ENCODE results near the gene DPYD. TPM values are rescaled to one million over a fixed set of nuclear protein-coding genes. Genes with fewer than 3 reads are reported as not detected.

Gene DPYD
- polyA plus RNA-seq, 3 donors = 4.2 to 23.5 (median 17.1) TPM

DNA sequence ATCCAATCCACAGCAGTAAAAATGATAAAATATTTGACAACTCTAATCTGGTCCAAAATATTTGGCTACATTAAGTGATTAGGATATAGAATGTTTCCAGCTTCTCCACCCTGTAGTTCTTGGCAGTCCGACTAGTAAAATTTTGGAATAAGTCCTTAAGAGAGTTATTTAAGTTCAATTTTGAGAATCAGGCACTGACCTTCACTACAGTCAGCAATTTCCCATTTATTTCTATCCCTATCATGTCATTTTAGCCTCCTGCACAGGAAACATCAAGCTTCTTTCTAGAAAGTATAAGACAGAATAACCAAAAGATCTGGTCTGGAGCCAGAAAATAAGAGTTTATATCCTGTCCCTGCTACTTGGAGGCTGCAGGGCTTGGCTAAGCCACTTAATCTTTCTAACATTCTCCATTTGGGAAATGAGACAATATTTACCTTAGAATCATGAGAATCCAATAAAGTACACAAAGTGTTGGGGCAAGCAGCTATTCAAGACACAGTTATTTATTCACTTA lies 162.2 kb downstream of the DPYD start:
- no peak overlapping the region for H3K27ac ChIP-seq (ENCODE audit: low read depth, low read length)

DNA sequence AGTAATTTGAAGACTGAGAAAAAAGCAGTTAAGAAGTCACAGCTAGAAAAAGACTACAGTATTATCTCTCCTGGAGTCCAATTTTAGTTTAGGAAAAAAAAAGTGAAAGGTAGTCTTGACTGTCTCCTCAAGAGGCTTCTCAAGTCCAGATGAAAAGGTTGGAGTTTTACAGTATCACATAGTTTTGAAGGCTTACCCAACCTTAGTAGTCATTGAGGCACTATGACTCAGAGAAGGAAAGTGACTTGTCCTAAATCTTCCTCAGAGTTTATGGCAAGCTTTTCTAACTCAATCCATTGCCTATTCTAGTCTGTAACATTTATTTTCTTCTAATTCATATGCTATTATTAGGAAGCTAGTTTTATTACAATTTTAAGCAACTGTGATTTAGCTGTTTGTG lies 174.9 kb downstream of the DPYD start:
- no peak overlapping the region for H3K27ac ChIP-seq (ENCODE audit: low read depth, low read length)

More for the DNA sequence above, 162.2 kb downstream of the DPYD start:
- WGBS, 3 donors = 17 to 56% (median 39%) methylated on average over 1 of the region's 1 CpG

DNA sequence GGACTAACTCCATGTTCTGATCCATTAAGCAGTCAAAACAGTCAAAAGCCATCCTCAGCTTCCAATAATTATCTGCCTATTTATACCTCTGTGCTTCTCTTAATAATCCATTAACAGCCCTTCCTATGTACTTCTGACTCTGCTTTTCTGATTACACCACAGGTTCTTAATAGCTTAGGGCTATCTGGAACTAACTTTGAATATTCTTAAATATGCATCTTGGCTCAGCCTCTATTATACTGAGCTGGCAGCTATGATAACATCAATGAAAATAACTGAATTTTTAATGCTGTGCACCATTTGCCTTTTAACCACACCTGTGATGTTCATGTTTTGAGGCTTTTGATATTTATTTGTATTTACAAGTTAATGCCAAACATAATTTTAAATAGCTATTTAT lies 175.9 kb downstream of the DPYD start:
- H3K27ac ChIP-seq (ENCODE audit: low read depth, low read length) = no peak overlapping the region

DNA sequence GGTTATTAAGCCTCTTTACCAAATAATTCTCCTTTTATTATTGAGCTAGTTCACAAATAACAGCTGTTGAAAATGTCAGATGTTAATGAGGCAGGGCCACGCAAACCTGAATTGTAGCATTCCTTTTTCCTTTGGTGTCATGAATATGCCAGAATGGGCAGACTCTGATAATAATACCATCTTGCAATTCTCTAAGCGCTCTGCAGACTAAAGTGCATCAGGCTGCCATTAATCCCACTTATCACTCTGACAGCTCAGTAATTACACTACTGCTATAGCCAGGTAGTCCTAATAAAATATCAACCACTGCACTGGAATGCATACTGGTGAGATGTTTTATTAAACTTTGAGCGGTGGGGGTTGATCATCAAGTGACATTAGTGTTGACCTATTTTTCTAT lies 177.7 kb downstream of the DPYD start:
- WGBS, 3 donors = 70 to 98% (median 96%) methylated on average over 3 of the region's 3 CpGs
- no peak overlapping the region for H3K27ac ChIP-seq (ENCODE audit: low read depth, low read length)

DNA sequence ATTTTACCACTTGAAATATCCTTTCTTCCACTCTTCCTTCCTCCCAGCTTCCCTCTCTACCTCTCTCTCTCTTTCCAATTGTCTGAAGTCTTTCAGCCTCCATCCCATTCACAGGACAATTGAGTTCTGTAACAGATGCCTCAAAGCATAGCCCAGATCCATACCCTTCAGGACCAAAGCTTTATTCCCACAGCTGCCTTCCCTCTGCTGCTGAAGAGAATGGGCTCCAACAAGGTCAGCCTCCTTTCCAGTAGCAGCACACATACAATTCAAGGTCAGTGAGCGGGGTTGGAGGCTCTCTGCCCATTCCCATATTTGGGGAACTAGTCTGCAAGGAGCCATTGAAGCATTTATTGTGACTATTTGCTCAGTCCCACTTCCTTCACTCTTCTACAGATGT lies 179.9 kb downstream of the DPYD start:
- no peak overlapping the region for H3K27ac ChIP-seq (ENCODE audit: low read depth, low read length)
- 88 to 100% (median 96%) methylated on average over 1 of the region's 1 CpG for WGBS, 3 donors

DNA sequence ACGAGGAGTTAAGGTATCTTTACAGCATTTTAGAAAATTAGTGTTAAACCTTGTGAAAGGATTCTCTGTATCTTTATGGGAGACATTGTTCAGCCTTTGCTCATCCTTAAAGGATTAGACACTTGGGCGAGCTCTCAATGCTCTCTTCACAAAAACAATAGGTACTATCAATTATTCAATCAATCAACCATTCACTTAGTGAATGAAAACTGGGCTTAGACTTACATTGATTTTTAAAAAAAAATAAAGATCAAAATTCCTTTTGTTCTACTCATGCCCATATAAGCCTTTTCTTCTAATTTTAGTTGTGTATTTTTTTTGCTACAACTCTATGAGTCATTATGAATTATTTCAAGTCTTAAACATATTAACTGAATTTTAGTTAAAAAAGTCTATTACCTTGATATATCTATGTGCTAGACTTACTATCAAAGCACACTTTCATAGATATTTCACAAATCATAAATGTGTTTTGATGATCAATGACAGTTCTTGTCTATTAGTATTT lies 181.2 kb downstream of the DPYD start:
- H3K27ac ChIP-seq (ENCODE audit: low read depth, low read length) = no peak overlapping the region
- 95 to 98% (median 96%) methylated on average over 2 of the region's 2 CpGs for WGBS, 3 donors

DNA sequence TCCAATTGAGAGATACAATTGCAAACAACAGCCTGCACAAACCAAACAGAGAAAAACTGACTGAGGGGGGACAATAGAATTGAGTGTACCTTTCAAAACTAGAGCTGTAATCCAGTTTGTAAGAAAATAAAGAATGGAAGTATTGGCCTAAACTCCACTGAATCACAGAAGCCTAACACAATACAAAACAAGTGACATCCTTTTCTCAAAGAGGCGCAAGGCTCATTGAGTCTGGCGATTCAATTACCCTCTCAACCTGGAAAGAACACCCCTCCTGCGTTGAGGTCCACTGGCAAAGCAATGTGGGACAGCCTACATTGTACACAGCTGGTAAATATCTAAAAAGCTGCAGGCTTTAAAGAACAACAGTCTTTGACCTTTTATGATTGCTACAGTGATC lies 182.6 kb downstream of the DPYD start:
- no peak overlapping the region for H3K27ac ChIP-seq (ENCODE audit: low read depth, low read length)
- WGBS, 3 donors = 89 to 93% (median 92%) methylated on average over 3 of the region's 3 CpGs

DNA sequence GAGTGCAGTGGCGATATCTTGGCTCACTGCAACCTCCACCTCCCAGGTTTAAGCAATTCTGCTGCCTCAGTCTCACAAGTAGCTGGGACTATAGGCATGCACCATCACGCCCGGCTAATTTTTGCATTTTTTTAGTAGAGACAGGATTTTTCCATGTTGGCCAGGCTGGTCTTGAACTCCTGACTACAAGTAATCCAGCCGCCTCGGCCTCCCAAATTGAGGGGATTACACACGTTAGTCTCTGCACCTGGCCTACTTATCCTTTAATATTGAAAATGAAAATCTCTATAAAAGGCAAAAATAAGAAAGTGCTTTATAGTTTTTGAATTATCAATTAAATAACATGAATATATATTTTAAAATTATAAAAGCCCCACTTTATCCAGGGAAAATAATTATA lies 190.6 kb downstream of the DPYD start:
- H3K27ac ChIP-seq (ENCODE audit: low read depth, low read length) = no peak overlapping the region
- 92 to 98% (median 97%) methylated on average over 6 of the region's 6 CpGs for WGBS, 3 donors

DNA sequence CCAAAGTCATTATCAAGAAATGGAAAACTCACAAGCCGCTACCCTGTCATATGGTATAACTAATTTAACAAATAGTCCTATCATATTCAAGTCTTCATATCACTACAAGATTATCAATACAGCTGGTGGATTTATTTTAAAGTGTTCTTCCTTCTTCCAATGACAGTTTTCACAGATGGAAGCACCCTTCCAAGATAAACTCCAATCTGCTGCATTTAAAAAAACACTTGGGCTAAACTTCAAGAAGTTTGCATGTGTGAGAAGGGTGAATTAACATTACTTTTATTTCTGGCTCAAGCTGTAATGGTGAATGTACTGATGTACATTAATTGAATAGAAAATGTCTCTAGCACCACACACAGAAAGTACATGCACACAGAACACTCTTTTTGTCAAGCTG lies 192.4 kb downstream of the DPYD start:
- H3K27ac ChIP-seq (ENCODE audit: low read depth, low read length) = no peak overlapping the region
- WGBS, 3 donors = 94 to 100% (median 100%) methylated on average over 1 of the region's 1 CpG

DNA sequence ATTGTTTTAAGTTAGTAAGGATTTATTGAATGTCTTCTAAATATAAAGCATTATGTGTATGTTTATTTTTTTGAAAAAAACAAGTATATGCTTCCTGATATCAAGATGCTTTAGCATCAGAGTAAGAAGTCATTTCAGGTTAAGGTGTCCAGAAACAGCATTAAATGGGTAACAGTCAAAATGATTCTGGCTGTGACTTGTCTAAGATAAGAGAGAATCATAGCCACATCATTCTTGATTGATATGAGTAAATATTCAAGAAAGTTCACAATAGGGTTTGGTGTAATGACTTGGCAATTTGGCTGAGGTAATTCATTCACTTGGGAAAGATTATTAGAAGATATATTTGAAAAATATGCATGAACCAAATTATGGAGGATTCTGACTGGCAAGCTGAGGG lies 193.8 kb downstream of the DPYD start:
- H3K27ac ChIP-seq (ENCODE audit: low read depth, low read length) = no peak overlapping the region

DNA sequence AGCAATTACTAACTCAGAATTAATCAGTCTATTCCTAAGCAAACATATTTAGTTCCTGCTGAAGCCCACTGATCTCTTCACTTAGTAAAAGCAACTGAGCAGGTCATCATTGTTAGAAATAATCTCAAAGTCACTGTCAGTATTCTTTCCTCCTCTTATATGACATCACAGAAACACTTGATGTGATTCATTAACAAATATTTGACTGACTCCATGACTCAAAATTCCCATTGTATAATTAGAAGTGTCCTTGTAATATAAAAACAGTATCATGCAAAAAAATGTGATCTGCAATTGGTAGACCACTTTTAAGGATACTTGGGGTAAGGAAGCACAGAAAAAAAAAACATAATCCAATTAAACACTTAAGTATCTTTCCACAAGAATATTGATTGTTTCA lies 194.4 kb downstream of the DPYD start:
- H3K27ac ChIP-seq (ENCODE audit: low read depth, low read length) = no peak overlapping the region

DNA sequence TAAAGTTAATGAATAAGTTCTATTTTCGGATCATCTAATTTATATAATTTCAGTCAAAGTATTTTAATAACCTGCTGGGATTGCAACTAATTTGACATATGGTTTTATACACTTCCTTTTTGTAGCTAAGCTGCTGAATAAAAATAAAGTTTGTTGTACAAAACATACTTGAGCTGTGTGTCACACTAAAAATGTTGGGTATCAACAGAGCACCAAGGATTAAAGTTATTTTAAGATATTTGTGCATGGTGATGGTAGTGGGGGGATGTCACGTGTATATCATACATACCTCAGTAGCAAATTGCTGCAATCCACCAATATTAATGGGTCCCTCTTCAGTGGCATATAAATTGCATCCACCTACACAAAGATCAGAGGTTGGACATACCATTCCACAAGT lies 199.6 kb downstream of the DPYD start:
- H3K27ac ChIP-seq (ENCODE audit: low read depth, low read length) = no peak overlapping the region
- 90 to 98% (median 91%) methylated on average over 2 of the region's 2 CpGs for WGBS, 3 donors

DNA sequence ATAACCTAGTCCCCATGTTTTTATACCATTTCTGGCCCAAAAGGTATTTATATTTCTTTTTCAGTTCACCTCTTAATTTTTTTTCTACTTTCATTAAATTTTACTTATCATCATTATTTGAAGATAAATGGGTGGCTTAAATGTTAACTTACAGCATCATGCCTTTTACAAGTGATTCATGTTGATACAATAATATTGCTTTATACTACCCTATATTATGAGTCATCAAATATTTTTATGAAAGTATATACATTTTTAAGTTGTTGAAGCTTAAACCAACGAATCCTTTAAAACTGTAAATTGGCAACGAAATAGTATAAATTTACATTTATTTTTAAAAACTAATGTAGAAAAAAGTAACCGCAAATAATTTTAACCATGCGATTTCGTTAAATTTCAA lies 207.9 kb downstream of the DPYD start:
- no peak overlapping the region for H3K27ac ChIP-seq (ENCODE audit: low read depth, low read length)
- WGBS, 3 donors = 91 to 95% (median 94%) methylated on average over 5 of the region's 5 CpGs

DNA sequence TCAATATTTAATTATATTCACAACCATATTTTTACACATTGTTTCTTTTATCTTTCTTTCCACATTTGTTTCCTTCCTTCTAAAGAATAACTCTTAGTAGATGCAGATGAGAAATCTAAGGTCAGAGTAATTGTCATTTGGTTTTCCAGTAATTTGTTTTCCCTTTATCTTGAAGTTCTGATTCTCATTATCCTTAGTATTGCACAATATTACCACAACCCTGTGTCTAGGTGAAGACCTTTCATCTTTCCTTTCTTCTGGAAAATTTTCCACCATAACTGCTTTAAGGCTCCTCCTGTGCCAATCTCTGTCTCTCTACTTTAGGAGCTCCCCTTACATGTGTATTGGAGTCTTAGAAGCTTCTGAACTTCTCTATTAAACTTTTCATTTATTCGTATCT lies 209.0 kb downstream of the DPYD start:
- WGBS, 3 donors = 91 to 99% (median 96%) methylated on average over 1 of the region's 1 CpG
- H3K27ac ChIP-seq (ENCODE audit: low read depth, low read length) = no peak overlapping the region

DNA sequence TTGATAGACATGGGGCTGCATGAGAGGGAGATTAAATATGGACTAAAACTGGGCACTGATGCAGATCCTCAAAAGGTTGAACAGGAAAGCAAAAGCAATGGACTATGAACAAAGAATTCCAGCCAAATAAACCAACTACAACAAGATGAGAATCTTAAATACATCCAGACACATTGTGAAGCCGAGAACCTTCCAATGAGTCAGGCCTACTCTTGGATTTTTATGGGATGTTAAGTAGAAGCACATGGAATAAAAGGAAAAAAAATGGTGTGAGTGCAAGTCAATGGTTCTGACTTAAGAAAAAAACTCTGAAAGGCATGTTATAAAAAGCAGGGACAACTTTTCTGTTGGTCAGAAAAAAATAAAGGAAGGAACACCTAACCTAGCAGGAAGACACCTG lies 227.2 kb downstream of the DPYD start:
- no peak overlapping the region for H3K27ac ChIP-seq (ENCODE audit: low read depth, low read length)
- 92 to 100% (median 97%) methylated on average over 1 of the region's 1 CpG for WGBS, 3 donors

DNA sequence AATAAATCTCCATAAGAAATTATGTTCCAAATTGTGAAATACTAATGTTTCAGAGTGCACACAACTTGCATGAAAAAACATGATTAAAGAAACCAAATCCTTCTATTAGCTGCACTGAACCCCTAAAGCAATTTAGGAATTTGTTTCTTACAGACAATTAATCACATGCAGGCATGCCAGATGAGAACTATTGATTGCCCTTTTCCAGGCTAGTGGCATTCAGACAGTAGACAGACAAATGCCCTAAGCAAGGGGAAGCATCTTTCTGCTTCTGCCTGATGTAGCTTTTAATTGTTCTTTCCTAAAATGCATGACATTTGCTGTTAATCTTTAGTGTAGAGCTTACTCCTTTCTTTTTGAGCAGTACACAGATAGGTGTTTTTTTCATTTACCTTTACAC lies 229.5 kb downstream of the DPYD start:
- no peak overlapping the region for H3K27ac ChIP-seq (ENCODE audit: low read depth, low read length)

DNA sequence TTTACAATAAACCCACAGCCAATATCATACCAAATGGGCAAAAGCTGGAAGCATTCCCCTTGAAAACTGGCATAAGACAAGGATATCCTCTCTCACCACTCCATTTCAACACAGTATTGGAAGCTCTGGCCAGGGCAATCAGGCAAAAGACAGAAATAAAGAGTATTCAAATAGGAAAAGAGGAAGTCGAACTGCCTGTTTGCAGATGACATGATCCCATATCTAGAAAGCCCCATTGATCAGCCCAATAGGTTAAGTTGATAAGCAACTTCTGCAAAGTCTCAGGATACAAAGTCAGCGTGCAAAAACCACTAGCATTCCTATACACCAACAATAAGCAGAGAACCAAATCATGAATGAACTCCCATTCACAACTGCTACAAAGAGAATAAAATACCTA lies 235.5 kb downstream of the DPYD start:
- H3K27ac ChIP-seq (ENCODE audit: low read depth, low read length) = no peak overlapping the region
- 77 to 94% (median 91%) methylated on average over 2 of the region's 2 CpGs for WGBS, 3 donors

DNA sequence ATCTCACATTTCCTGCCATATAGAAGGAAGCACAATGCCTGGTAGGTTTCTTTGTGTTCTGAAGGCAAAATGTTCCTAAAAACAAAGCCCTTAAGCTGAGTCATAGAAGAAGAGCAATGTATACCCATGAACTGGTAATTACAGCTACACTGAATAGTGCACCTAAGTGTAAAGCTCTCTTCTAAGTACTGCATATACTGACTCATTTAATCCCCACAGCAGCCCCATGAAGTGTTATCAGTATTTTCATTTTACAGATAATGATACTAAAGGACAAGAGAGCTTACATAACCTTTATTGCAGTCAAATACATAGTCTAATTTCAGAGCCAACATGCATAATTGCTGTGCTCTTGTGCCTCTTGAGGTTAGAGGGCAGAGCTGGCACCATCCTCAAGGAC lies 239.9 kb downstream of the DPYD start:
- H3K27ac ChIP-seq (ENCODE audit: low read depth, low read length) = no peak overlapping the region

DNA sequence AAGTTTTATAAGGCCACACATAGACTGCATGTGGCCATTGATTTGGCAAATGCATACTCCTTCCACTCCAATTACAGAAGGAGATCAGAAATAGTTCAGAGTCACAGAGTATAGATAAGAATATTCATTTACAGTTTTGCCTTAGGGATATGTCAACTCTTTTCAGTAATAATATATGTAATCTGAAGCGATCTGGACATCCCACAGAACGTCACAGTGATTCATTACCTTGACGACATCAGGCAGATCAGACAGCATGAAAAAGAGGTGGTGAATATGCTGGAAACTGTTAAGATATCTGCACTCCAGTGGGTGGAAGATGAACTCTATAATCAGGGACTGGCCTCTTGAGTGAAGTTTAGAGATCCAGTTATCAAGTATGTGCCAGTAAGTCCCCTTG lies 240.4 kb downstream of the DPYD start:
- no peak overlapping the region for H3K27ac ChIP-seq (ENCODE audit: low read depth, low read length)
- WGBS, 3 donors = 81 to 87% (median 83%) methylated on average over 3 of the region's 3 CpGs

DNA sequence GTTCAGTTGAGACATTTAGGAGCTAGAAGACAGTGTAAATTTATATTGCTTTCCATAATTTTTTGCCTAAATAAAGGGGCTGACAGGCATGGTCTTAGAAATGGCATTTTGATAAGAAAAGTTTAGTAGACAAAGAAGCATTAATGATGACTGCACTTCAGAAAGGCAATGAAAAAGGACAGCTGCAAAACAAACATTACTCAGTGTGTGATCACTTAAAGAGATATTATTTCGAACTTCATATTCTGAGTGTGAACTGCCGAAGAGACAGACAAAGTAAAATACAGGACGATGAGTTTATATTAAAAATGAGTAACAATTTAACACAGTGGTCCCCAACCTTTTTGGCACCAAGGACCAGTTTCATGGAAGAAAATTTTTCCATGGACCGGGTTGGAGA lies 243.1 kb downstream of the DPYD start:
- 87 to 96% (median 92%) methylated on average over 4 of the region's 4 CpGs for WGBS, 3 donors
- no peak overlapping the region for H3K27ac ChIP-seq (ENCODE audit: low read depth, low read length)

DNA sequence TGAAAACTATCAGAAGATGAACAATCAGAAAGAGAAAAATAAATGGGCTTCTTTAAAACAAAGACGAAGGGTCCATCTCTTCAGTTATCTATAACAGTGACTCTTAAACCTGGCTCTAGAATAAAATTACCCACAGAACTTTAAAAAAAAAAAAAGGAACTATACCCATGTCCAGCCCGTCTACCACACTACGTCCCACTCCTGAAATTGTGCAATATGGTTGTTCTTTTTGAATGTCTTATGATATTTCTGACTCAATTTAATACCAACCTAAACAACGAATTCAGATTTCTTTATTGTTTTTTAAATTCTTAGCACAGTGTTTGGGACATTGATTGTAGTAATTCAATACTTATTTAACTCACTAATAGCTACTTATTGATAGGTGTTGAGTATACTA lies 246.3 kb downstream of the DPYD start:
- no peak overlapping the region for H3K27ac ChIP-seq (ENCODE audit: low read depth, low read length)
- 68 to 87% (median 75%) methylated on average over 4 of the region's 4 CpGs for WGBS, 3 donors

All from adipose tissue (tissue), 3 donors.